Epidermal melanocyte (primary cell): ENCODE data around the gene SLC35A2.

ENCODE experiments used
- DNase-seq: peaks from one replicate; pipeline ENCODE4 v3.0.0; 2011; ENCODE audit warnings: low spot score; ENCODE audit not compliant: insufficient read length

SLC35A2 gene

DNA sequence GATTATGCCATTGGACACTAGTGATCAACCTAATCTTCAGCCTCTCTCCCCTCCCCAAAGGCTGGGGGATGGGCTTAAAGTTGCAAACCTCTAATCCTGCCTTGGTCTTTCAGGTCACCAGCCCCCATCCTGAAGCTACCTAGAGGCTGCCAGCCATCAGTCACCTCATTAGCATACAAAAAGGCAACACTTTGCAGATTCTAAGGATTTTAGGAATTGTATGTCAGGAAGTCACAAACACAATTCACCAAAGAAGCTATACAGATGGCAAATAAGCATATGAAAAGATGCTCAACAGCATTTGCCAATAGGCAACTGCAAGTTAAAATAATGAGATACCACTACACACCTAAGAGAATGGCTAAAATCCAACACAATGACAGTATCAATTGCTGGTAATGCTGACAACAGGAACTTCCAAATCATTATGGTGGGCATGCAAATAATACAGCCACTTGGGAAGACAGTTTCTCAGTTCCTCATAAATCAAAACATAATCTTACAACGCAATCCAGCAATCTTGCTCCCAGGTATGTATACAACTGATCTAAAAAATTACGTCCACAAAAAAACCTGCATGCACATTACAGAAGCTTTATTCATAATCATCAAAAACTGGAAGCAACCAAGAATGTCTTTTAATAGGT is 16.4 kb upstream of the SLC35A2 start:
- DNase-seq: no peak

GRCh38 chrX:48927123-48927522 is 15.7 kb upstream of the SLC35A2 start:
- DNase-seq: no peak

- DNase-seq: no peak
Observed at GRCh38 chrX:48924270-48924669, 12.8 kb upstream of the SLC35A2 start.

GRCh38 chrX:48923771-48924170 is 12.3 kb upstream of the SLC35A2 start:
- DNase-seq: no peak

- no peak for DNase-seq
Observed at GRCh38 chrX:48920718-48921104, 9.3 kb upstream of the SLC35A2 start.

DNA sequence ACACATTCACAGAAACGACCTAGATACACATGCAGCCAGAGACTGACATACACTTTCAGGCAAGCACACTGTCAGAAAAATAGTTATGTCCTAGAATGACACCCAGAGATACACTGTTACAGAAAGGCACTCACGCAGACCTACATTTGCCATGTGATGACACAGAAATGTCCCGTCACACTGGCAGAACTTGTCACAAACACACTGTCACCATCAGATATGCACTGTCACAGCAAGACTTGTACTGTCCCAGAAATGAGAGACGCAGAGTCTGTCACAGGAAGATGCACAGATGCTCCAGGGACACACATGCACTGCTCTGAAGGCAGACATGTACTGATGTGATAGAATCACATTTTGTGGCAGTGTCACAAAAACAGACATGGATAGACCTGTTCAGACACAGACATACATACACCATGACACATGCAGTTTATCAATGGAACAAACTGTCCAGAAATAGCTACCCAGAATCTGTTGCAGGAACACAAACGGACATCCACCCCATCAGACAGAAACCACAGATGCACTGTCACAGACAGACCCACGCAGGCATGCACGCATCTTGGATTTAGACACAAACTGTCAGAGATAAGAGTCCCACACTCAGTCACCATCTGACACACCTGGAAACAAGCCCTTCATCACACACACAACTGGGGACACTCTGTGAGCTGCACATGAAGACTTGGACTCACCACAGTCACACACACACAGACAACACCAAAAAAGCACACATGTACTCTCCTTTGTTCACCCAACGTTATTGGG is 8.7 kb upstream of the SLC35A2 start:
- DNase-seq: no peak

- DNase-seq: no peak
Observed at GRCh38 chrX:48919360-48919841, 8.0 kb upstream of the SLC35A2 start.

DNA sequence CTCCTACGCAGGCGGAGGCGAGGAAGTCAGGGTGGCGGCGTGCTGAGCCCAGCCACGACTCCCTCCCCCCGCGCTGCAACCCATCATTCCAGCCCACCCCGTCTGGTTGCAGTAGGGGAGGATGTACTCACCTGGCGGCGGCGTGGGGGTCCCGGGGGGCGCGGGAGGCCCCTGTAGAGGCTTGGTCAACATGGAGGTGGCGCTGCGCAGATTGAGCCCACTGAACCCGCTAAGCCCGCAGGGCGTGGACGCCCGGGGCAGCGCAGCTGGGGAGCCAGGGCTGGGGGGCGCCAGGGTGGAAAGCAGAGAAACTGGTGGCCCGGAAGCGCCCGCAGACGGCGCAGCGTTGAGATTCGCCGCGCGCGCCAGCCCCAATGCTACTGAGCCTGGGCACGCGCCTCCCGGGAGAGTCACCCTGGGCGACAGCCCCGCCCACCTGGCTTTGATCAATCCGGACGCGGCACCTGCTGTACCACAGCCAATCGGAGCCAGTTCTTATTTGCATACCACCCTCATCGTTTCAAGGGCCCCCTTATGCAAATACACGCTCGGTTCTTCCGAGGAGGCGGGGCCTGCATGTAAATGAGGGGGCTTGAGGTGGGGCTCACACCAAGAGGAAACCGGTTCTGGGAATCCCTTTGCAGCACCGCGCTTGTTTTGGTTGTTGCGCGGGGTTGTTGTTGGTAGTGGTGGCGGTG is 7.3 kb upstream of the SLC35A2 start, which contains the start of gene PIM2:
PIM2 (minus strand) TSS at position 382 of the 698 bp plus-strand sequence; CDS start at position 192, 190 bp downstream.
- DNase-seq: peak; percentile 67

DNA sequence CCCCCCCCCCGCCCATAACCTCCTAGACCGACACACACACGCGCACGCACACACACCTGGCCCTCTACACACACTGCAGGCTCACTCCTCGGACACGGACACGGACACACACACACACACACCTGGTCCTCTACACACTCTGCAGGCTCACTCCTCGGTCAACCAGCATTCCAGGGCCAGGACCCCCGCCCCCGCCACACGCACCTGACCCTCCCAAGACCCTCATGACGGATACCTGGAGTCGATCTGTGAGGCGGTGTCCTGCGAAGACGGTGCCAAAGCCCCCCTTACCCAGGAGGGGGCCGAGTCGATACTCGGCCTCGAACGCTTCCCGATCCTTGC is 6.8 kb upstream of the SLC35A2 start:
- DNase-seq: no peak

DNA sequence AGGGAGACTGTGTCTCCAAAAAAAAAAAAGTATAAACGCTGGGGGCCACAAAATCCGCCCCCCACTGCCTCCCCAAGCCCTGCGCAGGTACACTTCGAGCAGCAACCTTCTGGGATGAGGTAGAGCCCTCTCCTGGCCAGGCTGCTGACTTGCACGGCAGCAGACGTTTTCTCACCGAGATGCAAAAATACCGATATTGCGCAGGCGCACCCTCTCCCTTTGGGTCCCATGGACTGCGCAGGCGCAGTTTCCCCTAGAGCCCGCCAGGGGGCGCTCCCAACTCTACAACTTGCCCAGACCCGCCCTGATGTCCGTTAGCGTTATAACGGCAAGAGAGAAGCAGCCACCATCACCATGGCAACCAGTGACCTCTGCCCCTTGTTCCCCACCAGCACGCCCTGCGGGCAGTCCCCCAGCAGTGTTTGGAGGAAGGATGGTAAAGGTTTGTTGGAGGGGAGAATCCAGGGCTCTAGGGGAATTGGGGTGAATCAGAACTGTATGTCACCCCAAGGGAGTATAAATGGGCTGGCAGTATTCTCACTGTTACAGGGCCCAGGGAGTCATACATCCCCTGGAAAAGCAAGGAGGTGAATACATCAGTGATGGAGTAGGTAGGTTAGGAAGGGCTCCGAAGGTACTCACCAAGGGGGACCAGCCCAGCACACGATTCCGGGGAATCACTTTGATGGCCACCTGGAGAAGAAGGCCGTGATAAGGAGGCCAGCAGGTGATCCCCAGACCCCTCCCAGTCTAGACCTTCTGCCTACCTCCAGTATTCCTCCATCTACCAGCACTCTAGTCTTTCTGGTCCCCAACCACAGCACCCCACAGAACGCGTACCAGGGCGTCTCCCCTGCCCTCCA is 5.9 kb upstream of the SLC35A2 start:
- DNase-seq: peak; percentile 75

GRCh38 chrX:48914593-48915493 is 3.4 kb upstream of the SLC35A2 start:
- no peak for DNase-seq

DNA sequence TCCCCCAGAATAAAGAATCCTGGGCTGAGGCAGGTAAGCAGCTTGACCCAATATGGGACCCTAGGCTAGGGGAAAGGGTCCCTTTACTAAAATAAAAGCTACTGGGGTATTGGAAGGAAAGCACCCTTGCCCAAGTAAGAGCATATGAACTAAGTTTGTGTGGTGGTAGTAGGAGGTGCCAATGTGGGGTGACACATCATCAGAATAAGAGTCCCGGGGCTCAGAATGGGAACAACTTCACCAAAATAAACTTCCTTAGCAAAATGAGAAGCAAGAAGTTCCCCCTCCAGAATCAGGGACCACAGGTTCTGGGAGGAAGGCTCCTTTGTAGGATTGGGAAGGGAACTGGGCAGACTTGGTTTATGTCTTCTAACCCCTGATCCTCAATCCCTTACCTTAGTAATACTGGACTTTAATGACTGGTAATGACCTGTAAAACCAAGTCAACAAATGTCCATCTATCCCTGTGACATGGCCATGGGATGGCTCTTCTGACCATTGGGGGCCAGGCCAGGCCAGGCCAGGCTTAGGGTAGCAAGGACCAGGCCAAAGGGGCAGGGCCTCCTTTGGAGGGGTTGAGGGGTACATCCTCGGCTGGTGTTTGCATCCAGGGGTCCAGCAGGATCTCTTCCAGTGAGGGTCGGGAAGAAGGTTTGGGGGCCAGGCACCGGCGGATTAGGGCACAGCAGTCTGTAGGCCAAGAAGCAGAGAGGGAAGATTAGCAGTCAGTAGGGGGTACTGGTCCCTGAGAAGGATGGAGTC is 2.3 kb upstream of the SLC35A2 start:
- no peak for DNase-seq

DNA sequence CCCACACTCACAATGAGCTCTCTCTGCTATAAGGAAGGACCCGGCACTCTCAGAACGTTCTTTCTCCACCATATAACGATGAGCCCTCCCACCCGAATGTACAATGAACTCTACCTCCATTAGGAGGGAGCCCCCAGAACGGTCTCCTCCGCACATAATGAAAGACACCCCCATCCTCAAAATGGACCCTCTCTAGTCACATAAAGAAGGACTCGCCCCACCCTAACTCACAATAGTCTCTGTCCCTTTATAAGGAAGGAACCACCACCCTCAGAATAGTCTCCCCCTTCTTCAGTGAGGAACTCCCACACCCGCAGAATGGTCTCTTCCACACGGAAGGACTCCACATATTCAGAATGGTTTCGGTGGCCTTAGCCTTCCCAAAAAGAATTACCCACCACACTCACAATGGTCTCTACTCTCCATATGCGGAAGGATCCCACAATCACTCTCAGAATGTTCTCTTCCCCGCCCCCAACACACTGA is 477 bp downstream of the SLC35A2 start:
- peak; percentile 16 for DNase-seq

GRCh38 chrX:48909703-48910294 is 1.6 kb downstream of the SLC35A2 start:
- no peak for DNase-seq

DNA sequence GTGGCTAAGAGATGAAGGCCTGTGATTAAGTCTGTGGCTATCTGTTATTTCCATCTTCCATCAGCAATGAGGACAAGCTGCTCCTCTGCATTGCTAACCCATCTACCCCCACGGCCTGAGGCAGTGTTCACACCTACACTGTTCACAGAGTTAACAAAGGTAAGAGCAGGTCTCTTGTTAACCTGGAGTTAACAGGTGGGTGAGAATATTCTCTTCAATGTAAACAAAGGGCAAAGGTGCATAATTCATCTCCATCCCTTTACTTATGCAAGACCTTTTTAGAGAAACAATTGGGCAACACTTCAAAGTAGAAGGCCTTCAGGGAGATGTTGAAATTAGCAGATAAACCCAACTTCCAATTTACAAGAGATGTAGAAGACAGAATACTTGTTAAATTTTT is 2.8 kb downstream of the SLC35A2 start:
- DNase-seq: no peak

DNA sequence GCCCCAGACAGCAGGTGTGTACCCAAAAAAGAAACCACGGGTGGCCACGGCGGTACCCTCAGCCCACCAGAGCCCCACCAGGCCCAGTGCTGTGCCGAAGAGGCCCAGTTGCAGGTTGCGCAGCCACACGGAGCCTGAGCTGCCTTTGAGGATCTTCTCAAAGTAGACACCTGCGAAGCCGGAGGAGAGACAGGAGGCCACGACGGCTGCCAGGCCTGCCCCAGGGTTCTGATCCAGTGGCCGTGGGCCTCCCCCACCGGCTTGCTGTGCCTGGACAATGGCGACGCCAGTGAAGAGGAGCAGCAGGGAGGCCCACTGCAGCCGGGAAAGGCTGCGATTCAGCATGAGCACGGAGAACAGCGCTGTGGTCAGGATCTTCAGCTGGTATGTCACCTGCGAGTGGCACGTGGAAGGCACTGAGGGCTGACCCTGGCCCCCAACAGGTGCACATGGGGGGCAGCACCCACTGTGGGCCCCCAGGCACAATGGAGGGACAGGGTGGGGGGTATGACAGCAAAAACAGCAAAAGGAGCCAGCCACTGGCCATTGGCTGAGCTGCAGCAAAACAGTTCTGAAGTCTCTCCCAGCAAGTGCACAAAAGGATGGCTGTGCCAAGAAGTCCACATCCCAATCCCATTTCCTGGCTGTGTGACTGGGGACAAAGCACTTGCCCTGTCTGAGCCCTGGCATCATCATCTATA is 6.2 kb downstream of the SLC35A2 start:
- no peak for DNase-seq

DNA sequence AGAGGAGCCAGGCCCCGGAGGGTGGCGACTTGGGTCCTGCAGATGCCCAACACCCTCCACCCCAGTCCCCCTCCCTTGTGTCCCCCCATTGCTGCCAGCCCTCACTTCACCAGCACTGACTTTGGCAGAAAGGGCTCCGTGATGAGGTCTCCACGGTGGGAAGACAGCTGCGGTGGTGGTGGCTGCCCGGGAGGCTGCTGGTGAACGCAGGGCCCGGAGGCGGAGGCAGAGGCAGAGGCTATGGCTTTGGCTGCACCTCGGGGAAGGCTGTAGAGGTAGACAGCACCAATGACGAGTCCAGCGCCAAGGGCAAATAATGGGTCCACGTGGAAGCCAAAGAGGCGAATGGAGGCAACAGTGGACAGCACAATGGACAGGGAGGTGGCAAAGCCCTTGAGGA is 6.8 kb downstream of the SLC35A2 start:
- DNase-seq: no peak

- DNase-seq: no peak
Observed at GRCh38 chrX:48904180-48904579, 7.3 kb downstream of the SLC35A2 start.
